ENCODE data around the gene CDK18.

- TF ChIP-seq, protein P1, sequence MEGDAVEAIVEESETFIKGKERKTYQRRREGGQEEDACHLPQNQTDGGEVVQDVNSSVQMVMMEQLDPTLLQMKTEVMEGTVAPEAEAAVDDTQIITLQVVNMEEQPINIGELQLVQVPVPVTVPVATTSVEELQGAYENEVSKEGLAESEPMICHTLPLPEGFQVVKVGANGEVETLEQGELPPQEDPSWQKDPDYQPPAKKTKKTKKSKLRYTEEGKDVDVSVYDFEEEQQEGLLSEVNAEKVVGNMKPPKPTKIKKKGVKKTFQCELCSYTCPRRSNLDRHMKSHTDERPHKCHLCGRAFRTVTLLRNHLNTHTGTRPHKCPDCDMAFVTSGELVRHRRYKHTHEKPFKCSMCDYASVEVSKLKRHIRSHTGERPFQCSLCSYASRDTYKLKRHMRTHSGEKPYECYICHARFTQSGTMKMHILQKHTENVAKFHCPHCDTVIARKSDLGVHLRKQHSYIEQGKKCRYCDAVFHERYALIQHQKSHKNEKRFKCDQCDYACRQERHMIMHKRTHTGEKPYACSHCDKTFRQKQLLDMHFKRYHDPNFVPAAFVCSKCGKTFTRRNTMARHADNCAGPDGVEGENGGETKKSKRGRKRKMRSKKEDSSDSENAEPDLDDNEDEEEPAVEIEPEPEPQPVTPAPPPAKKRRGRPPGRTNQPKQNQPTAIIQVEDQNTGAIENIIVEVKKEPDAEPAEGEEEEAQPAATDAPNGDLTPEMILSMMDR (IDR thresholded peaks at IDR 0.05; ENCODE audit: low read depth, low read length) = no peak
- no peak for TF ChIP-seq EZH2phosphoT487 (IDR thresholded peaks at IDR 0.05; ENCODE audit: low read depth)
Observed at GRCh38 chr1:205547936-205548827, 43.7 kb downstream of the CDK18 start.

Measured in OCI-LY3 (cell line).